Left lung (tissue), 10 donors: ENCODE data around the gene GULP1. TPM values are rescaled to one million over a fixed set of nuclear protein-coding genes. Genes with fewer than 3 reads are reported as not detected.

Source experiments
- ATAC-seq: fragments of 200-7000 bp; cut with Tn5 transposase; one replicate; pipeline ENCODE4 v1.9.1; 2020; ENCODE audit warnings: moderate library complexity
- DNase-seq, 4 donors: peaks; one replicate each; pipeline ENCODE4 v3.0.0-alpha.2; 2013 to 2020
- H3K27ac ChIP-seq, 2 donors: fragments of 200-600 bp; sonication (generic) in 1 of 2; one replicate each; pipeline versions ENCODE4 v1.5.0 to v1.8.0; 2020 to 2021
- H3K27me3 ChIP-seq, 2 donors: fragments of 200-600 bp; sonication (generic) in 1 of 2; one replicate each; pipeline versions ENCODE4 v1.5.0 to v1.8.0; 2020 to 2021
- H3K36me3 ChIP-seq, 2 donors: fragments of 200-600 bp; sonication (generic) in 1 of 2; one replicate each; pipeline versions ENCODE4 v1.5.0 to v1.8.0; 2020 to 2021
- H3K4me1 ChIP-seq, 2 donors: fragments of 200-600 bp; one replicate each; pipeline ENCODE4 v1.8.0; 2021
- H3K4me3 ChIP-seq, 2 donors: fragments of 200-600 bp; sonication (generic) in 1 of 2; one replicate each; pipeline versions ENCODE4 v1.5.0 to v1.8.0; 2020 to 2021; ENCODE audit warnings: mild to moderate bottlenecking in 1 of 2
- H3K9me3 ChIP-seq, 2 donors: fragments of 200-600 bp; sonication (generic) in 1 of 2; one replicate each; pipeline versions ENCODE4 v1.5.0 to v1.8.0; 2020 to 2021
- CTCF ChIP-seq, 2 donors: fragments of 200-600 bp; sonication (generic) in 1 of 2; IDR thresholded peaks; one replicate each; pipeline versions ENCODE4 v1.5.0 to v1.8.0; 2021; ENCODE audit warnings: antibody characterized with exemption in 2 of 2
- intact Hi-C, 2 donors: fragments of 100-400 bp; cut with DNase I; formaldehyde crosslinking; loops; one replicate each; pipeline versions ENCODE4 v1.11.2 to v1.14.2; 2022
- polyA plus RNA-seq, 6 donors: library from polyadenylated mRNA; unstranded; fragments of 120-200 nt; gene quantifications; one replicate each; pipeline ENCODE4 v1.2.1, GENCODE V29; 2013; ENCODE audit not compliant: insufficient read length in 6 of 6
- total RNA-seq, 2 donors: library from RNA; stranded (reverse); fragmentation: NEBNext Ultra II Directional; extraction: Animal tissue kit (Norgen Biotek cat#: 25700); gene quantifications; one replicate each; pipeline ENCODE4 v1.2.1, GENCODE V29; 2021
- donor health status: DM: no; HTN: yes; CAD: no.
- donor health status: DM: no; HTN: no; CAD: no.

Gene GULP1
- total and polyA plus RNA-seq, 8 donors: 27.5 to 120 (median 85.4) TPM

GRCh38 chr2:188425266-188425665 is 133.6 kb downstream of the GULP1 start:
- intact Hi-C loops: no loop called here

GRCh38 chr2:188426121-188426520 is 134.4 kb downstream of the GULP1 start:
- no peaks in the 10 kb centered on the region for H3K27me3 ChIP-seq
- H3K27ac ChIP-seq: no peak overlapping the region
- H3K4me1 ChIP-seq: no peaks in the 10 kb centered on the region
- peaks cover 0 to 4% of the 10 kb centered on the region in 2 donors for H3K9me3 ChIP-seq
- ATAC-seq: no peak
- H3K36me3 ChIP-seq: no peaks in the 10 kb centered on the region
- no peak for DNase-seq
- no peak for TF ChIP-seq CTCF (IDR thresholded peaks at IDR 0.05)
- intact Hi-C loops: no loop called here
- H3K4me3 ChIP-seq: no peak overlapping the region

More at GRCh38 chr2:188425266-188425665, 133.6 kb downstream of the GULP1 start:
- TF ChIP-seq CTCF (IDR thresholded peaks at IDR 0.05): no peak
- Histone ChIP-seq H3K9me3 (peaks cover 0 to 4% of the 10 kb centered on the region in 2 donors), H3K27me3 (no peaks in the 10 kb centered on the region), H3K4me1 (no peaks in the 10 kb centered on the region), H3K27ac (no peak overlapping the region), H3K36me3 (no peaks in the 10 kb centered on the region), H3K4me3 (no peak overlapping the region)
- ATAC-seq (no peak), DNase-seq (no peak)

- Histone ChIP-seq H3K4me1 (no peaks in the 10 kb centered on the region), H3K27me3 (no peaks in the 10 kb centered on the region), H3K27ac (no peak overlapping the region), H3K4me3 (no peak overlapping the region), H3K36me3 (no peaks in the 10 kb centered on the region), H3K9me3 (peaks cover 0 to 4% of the 10 kb centered on the region in 2 donors)
- ATAC-seq: no peak
- no peak for DNase-seq
- intact Hi-C loops: no loop called here
- TF ChIP-seq CTCF (IDR thresholded peaks at IDR 0.05): no peak
Measured at GRCh38 chr2:188430705-188431104, 139.0 kb downstream of the GULP1 start.

- no peaks in the 10 kb centered on the region for H3K4me1 ChIP-seq
- ATAC-seq (no peak), DNase-seq (no peak)
- intact Hi-C loops: no loop called here
- no peaks in the 10 kb centered on the region for H3K36me3 ChIP-seq
- no peaks in the 10 kb centered on the region for H3K9me3 ChIP-seq
- no peaks in the 10 kb centered on the region for H3K27me3 ChIP-seq
- no peak for TF ChIP-seq CTCF (IDR thresholded peaks at IDR 0.05)
- no peak overlapping the region for H3K4me3 ChIP-seq
- no peak overlapping the region for H3K27ac ChIP-seq
Measured at GRCh38 chr2:188434018-188434417, 142.3 kb downstream of the GULP1 start.

- Histone ChIP-seq H3K9me3 (no peaks in the 10 kb centered on the region), H3K4me3 (no peak overlapping the region), H3K27me3 (no peaks in the 10 kb centered on the region), H3K36me3 (no peaks in the 10 kb centered on the region), H3K27ac (no peak overlapping the region), H3K4me1 (no peaks in the 10 kb centered on the region)
- intact Hi-C loops: no loop called here
- ATAC-seq (no peak), DNase-seq (no peak)
- no peak for TF ChIP-seq CTCF (IDR thresholded peaks at IDR 0.05)
Measured at GRCh38 chr2:188435115-188435514, 143.4 kb downstream of the GULP1 start.
